Loucy (cell line): ENCODE data around the gene CHMP4A.

Experiments
- EZH2phosphoT487 ChIP-seq: fragments of 200-600 bp; IDR thresholded peaks from 2 replicates; pipeline ENCODE4 v1.6.1; 2018; ENCODE audit warnings: antibody characterized with exemption, mild to moderate bottlenecking, moderate library complexity, borderline replicate concordance
- TF ChIP-seq, protein P1 (sequence below): fragments of 200-600 bp; sonication (generic); conservative IDR thresholded peaks from 2 replicates; pipeline ENCODE4 v1.5.1; 2014; ENCODE audit warnings: mild to moderate bottlenecking, antibody characterized with exemption, low read length

DNA sequence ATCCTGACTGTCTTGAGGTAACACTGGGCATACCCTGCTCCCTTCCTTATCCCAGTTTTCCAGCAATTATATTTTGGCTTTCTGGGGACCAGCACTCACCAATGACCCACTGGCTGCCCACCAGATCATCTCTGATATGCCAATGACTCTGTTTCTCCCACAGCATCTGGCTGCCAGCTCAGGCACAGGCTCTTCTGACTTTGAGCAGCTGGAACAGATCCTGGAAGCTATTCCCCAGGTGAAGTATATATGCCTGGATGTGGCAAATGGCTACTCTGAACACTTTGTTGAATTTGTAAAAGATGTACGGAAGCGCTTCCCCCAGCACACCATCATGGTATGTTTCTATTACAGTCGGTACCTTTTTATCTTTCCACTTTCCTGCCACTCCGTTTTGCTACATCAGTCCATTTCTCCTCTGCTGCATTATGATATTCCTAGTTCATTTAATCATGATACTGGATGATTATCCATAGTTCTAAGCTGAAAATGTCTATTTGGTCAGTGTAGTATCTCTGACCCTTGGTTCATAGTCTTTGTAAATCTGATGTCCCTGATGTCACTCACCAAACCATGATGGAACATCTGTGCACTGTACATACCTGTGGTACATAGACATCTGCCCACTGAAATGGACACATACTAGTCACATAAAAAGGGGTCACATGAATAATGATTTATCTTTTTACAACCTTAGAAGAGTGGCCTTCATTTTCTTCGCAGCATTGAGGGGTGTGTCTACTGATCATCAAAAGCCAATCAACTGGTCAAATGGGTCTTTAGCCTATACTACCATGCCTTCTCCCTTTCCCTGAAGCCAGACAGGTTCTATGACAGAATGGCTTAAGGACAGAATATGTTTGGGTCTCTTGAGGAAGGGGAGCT is 22.8 kb upstream of the CHMP4A start:
- TF ChIP-seq, protein P1, sequence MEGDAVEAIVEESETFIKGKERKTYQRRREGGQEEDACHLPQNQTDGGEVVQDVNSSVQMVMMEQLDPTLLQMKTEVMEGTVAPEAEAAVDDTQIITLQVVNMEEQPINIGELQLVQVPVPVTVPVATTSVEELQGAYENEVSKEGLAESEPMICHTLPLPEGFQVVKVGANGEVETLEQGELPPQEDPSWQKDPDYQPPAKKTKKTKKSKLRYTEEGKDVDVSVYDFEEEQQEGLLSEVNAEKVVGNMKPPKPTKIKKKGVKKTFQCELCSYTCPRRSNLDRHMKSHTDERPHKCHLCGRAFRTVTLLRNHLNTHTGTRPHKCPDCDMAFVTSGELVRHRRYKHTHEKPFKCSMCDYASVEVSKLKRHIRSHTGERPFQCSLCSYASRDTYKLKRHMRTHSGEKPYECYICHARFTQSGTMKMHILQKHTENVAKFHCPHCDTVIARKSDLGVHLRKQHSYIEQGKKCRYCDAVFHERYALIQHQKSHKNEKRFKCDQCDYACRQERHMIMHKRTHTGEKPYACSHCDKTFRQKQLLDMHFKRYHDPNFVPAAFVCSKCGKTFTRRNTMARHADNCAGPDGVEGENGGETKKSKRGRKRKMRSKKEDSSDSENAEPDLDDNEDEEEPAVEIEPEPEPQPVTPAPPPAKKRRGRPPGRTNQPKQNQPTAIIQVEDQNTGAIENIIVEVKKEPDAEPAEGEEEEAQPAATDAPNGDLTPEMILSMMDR: no peak
- TF ChIP-seq EZH2phosphoT487: no peak
